GM18873 (cell line): ENCODE data around the gene POLR2F.
"Not testable (repeated sequence)": the region's sequence is repeated elsewhere in the genome, so short reads cannot be mapped to it uniquely, and the experiment has no call there.

Source experiments
- ATAC-seq: cut with Tn5 transposase; IDR thresholded peaks from one replicate; pipeline ENCODE4 v1.9.1; 2021; ENCODE audit warnings: mild to moderate bottlenecking, moderate library complexity, moderate number of reproducible peaks; ENCODE audit not compliant: unreplicated experiment, low FRiP score

POLR2F gene

DNA sequence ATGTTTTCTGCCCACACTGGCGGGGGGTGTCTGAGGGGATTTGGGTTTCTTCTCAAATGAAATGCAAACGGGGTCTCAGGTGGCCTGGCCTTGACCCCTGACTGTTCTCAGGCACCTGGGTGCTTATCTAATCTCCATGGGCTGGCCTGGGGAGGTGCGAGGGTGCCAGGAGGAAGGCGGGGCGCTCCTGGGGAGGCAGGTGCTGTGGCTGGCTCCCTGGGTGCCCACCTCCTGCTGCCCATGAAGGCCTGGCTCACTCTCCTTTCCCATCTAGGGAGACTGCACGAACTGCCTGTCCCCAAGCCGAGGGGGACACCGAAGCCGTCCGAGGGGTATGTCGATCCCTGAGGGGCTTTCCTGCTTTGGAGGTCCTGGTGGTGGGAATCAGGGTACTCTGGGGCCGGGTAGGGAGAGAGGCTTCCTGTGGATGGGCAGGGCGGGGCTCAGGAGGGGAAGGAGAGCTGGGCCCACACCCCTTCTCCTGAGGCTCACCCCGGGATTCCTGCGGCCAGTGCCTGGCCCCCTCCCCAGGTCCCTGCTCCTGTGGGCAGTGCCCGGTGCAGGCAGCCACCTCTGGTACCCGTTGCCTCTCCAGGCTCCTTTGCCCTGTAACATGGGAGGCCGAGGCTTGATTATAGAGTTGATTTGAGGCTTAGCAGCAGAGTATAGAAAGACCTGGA, 29.0 kb upstream of the POLR2F start:
- ATAC-seq, result no peak

DNA sequence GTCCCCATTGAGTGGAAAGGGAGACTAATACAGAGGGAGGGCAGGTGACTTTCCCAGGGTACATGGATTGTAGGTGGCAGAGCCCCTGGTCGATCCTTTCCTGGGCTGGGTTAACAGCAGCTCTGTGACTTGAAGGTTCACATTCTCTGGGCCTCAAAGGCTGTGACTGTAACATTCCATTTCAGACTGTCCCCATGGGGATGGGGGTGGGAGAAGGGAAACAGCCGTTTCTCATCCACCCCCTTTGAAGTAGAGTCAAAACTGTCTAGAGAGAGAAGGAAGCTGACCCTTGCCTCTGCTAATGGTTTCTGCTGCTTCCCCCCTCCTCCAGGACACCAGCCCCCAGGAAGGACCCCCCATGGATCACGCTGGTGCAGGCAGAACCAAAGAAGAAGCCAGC, 28.2 kb upstream of the POLR2F start:
- no peak for ATAC-seq

DNA sequence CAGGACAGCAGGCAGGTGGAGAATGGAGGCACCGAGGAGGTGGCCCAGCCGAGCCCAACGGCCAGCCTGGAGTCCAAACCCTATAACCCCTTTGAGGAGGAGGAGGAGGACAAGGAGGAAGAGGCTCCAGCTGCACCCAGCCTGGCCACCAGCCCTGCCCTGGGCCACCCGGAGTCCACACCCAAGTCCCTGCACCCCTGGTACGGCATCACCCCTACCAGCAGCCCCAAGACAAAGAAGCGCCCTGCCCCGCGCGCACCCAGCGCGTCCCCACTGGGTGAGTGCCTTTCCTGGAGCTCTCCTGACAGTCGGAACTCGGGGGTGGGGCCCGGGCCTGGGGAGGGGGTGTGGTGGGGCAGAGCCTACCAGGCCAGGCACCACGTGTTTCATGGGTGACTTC, 27.7 kb upstream of the POLR2F start:
- ATAC-seq, result no peak

DNA sequence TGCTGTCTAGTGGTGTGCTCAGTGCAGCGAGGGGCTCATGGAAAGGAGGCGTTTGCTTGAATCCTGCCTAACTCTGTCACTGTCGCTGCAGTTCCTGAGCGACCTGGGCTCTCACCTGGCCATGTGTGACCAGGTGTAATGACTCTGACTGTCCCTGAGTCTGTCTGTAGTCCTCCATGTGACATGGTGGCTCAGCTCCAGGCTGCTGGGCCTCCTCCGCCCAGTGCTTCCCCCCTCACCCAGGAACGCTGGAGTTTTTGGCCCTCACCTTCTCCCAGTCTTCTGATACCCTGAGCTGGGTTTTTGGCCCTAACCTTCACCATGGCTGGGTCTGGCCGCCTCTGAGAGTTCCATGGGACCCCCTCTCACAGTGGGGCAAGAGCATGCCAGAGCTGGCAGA, 27.1 kb upstream of the POLR2F start:
- no peak for ATAC-seq

DNA sequence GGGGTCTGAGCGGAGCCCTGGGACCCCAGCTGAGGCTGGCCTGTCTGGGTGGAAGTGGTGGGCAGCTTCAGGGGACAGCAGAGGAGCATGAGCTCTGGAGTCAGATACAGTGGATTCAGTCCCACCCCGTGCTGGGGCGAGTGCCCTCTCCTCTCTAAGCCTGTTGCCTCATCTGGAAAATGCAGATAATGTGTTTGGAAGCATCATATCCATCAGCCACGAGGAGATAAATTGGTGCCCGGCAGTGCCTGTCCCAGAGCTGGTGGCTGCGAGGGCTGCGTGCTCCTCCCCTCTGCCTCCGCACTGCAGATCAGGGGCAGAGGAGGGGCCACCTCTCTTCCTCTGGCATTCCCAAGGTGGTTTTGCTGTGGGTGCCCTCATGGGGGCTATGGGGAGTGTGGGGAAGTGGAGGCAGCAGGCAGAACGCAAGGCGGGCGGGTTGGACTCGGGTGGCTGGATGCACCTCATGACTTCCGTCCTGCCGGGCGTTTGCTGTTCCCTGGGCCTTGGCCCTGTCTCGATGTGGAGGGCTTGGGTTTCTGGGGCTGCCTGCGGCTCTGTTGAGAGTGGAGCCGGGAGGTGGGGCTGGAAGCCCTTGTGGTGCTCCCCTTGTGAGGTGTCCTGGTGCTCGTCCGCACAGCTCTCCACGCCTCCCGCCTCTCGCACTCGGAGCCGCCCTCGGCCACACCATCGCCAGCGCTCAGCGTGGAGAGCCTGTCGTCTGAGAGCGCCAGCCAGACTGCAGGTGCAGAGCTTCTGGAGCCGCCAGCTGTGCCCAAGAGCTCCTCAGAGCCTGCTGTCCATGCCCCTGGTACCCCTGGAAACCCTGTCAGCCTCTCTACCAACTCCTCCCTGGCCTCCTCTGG, 26.5 kb upstream of the POLR2F start:
- no peak for ATAC-seq

DNA sequence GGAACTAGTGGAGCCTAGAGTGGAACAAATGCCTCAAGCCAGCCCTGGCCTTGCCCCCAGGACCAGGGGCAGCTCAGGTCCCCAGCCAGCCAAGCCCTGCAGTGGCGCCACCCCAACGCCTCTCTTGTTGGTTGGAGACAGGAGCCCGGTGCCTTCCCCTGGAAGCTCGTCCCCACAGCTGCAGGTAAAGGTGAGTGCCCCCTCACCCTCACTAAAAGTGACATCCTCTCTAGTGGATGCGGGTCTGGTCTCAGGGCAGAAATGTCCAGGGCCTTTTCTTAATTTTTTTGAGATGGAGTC, 25.9 kb upstream of the POLR2F start:
- no peak for ATAC-seq

DNA sequence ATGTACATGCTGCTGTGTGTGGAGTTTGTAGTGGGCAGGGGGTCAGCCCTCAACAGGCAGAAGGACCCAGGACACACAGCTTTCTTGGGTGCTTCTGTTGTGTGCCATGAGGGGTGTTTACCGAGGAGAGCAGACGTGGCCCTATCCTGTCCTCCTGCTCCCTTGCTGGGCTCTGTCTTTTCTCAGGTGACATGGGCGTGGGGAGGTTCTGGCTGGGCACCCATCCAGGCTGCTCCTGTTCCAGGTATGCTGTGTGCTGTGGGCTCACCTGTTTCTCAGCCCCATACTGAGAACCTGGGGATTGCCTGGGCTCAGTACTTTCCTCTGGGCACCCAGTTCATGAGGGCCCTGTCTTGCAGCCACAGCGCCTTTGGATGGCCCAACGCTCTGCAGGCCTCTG, 24.1 kb upstream of the POLR2F start:
- ATAC-seq, result no peak

DNA sequence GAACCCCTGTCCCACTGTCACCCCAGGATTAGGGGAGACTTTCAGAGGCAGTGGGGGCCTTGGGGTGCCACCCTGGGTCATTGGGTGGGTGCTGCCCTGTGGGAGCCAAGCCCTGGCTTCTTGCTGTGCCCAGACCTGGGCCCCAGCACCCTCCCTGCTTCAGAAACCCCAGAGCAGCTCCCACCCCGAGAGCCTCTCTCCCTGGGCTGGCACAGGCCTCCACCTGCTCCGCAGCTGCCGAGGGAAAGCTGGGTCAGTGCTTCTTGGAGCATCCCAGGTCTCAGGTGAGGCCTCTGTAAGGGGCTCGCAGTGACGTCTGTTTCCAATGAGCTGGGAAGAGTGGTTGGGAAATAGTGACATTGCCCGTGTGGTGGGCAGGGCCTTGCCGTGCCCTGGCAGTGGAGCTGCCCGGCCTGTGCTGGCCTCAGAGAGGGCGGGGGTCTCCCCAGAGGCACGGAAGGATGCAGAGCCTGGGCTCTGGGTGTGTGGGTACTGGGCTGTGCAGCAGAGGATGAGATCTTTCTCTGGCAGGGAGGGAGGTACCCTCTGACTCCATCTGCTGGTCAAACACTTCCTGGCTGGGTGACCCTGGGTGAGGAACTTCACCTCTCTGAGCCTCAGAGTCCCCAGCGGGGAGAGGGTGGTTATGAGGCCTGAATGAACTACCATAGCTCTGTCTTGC, 23.1 kb upstream of the POLR2F start:
- ATAC-seq, result no peak

DNA sequence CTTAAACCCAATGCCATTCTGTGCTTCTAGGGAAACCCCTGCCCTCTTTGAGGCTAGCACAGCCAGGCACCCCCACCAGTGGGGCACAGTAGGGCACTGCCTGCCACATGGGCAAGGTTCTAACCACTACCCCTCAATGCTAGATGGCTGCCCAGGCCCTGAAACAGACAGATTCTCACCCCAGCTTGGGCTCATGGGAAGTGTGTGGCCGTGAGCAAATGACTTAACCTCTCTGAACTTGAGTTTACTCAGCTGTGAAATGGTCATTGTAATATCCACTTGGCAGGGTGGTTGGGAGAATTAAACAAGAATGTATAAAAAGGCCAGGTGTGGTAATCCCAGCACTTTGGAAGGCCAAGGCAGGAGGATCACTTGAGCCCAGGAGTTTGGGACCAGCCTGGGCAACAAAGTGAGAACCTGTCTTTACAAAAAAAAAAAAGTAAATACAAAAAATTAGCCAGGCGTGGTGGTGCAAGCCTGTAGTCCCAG, 22.5 kb upstream of the POLR2F start:
- no peak for ATAC-seq

DNA sequence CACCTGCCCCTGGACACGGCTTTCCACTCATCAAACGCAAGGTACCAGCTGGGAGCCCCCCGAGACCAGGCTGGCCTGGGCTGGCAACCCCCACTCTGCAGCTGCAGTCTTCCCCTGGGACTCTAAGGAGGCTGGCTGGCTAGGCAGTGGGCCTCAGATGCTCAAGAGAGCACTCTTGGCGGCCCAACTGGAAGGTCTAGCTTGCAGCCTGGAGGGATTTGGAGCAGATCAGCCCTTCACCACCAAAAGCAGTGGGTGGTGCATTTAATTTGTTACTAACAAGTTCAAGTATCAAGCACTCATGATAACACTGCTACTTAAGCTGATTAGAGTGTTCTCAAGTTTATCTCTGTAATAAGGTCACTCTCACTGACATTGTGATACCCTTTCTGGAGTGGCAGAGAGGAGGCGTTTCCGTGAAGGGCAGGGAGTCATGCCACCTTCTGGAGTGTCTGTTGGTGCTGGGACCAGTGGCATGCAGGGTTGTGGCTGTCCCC, 21.6 kb upstream of the POLR2F start:
- no peak for ATAC-seq

DNA sequence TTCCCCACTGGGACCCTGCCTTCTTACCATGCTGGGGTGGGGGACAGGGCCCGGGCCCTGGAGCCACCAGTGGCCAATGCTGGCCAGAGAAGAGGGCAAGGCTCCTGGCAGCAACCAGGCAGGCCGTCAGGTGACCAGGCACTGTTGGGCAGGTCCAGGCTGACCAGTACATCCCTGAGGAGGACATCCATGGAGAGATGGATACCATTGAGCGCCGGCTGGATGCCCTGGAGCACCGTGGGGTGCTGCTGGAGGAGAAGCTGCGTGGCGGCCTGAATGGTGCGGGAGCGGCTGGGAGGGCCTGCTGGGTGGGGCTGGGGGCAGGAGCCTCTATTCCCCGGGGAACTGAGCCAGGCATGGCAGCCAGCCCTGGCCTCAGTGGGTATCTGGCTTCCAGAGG, 21.1 kb upstream of the POLR2F start:
- ATAC-seq, result no peak

DNA sequence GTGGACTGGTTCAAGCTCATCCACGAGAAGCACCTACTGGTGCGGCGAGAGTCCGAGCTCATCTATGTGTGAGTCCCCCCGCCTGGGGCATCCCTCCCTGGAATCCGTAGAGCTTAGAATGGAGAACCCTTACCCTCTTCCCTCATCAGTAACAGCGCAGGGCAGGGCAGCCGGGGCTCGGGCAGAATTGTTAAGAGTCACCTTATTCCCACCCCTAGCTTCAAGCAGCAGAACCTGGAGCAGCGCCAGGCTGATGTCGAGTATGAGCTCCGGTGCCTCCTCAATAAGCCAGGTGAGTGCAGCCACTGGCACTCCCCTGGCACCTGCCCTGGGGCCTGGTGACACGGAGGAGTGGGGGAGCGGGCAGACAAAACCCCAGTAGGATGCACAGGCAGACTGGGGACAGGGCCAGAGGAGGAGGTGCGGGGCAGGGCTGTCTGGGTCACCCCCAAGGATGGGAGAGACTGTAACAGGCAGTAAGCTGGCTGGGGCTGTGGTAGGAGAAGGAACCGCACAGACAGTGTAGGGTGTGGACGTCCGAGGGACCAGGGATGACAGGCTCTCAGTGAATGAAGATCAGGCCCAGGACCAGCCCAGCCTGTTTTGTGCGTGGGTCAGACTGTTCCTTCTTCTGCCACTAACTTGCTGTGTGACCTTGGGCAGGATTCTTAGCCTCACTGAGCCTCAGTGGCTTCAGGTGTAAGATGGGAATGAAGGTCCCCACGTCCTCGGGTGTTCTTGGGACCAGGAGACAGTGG, 20.5 kb upstream of the POLR2F start:
- no peak for ATAC-seq

DNA sequence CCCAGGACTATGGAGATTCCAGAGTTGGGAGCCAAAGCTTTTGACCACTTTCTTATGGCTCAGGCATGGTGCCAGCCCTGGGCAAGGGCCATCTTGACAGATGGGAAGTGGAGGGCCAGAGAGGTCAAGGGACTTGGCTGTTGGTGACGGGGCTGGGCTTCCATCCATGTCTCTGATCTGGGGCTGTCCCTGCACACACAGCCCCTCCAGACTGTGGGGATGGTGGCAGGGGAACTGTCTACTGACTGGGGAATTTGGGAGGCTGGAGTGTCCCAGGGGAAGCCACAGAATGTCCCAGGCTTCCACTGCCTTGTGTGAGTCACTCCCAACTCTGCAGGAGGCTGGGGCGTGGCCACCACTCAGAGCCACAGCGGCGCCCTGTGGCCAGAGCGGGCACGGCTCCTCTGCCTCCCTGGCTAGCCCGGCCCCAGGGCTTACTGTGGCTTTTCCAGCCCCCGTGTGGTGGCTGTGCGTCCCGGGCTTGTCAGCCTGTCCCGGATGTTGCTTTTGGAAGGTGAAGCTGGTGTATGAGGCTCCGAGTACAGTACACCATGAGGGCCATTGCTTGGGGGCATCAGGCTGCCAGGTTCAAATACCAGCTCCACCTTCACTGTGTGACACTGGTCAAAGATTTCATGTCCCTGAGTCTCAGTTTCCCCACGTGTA, 19.7 kb upstream of the POLR2F start:
- peak; percentile 59 for ATAC-seq

DNA sequence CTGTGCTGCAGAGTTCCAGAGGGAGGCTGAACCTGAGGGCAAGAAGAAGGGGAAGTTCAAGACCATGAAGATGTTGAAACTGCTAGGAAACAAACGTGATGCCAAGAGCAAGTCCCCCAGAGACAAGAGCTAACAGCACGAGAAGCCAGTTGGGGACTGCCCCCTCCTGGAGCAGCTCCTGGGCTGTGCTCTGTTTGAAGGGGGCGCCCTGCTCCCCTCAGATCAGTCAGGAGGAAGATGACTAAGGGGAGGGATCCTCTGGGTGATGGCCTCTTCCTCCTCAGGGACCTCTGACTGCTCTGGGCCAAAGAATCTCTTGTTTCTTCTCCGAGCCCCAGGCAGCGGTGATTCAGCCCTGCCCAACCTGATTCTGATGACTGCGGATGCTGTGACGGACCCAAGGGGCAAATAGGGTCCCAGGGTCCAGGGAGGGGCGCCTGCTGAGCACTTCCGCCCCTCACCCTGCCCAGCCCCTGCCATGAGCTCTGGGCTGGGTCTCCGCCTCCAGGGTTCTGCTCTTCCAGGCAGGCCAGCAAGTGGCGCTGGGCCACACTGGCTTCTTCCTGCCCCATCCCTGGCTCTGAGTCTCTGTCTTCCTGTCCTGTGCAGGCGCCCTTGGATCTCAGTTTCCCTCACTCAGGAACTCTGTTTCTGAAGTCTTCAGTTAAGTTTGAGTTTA, 12.7 kb upstream of the POLR2F start:
- no peak for ATAC-seq

DNA sequence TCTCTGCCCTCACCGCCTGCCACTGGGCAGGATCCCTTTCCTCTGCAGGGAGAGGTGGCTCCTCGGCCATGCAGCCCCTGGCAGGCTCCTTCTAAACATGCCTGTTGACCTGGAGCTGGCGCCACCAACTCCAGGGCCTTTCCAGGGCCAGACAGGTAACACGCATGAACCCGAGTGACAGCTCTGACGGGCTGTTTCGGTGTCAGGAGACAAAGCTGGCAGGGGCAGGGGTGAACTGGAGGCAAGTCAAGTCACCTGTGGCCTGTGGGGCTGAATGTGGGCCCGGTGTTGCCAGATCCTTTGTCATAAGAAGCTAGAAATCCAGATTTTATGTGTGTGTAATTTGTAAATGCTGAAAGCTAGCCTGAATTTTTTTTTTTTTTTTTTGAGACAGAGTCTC, 11.4 kb upstream of the POLR2F start:
- ATAC-seq, result no peak

DNA sequence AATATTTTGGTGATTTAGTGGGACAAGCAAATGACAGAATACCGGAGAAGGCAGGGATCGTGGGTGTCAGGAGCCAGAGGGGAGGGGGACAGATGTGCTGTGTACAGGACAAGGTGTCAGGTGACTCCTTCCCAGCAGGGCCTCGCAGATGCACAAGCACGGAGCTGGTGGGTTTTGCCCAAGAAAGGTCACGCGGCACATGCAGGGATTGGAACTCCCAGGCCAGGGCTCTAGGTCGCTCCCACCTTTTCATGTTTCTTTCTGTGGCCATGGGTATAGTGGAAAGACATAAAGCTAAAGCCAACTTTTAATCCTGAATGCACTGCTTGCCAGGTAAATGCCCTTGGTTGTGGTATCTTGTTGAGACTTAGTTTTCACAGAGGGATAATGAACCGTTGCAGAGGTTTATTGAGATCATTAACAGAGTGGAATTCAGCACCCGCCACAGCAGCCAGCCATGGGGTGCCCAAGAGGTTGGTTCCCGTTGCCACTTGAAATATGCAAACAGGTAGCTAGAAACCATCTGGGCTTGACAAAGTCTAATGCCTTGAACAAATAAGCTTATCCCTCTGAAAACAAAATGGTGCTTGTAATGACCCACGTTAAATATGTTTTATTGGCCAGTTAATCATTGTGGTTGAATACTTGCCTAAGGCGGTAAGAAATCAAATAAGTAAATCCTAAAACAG, 10.2 kb upstream of the POLR2F start:
- no peak for ATAC-seq

DNA sequence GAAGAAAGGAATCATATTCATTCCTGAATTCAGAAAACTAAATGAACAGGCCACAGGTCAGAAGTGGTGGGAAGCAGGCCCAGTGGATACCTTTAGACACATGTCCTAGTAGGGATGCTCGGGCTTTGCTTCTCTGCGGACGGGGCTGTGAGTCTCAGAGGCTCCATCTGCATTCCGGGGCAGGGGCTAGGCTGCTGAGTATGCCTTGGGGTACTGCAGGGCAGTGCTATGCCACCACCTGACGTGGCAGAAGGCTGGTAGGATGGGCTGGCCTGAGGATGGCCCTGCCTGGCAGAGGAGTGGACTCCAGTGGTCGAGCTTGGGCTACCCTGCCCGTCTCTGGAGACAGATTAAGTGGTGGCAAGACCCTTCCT, 9.7 kb upstream of the POLR2F start:
- no peak for ATAC-seq

DNA sequence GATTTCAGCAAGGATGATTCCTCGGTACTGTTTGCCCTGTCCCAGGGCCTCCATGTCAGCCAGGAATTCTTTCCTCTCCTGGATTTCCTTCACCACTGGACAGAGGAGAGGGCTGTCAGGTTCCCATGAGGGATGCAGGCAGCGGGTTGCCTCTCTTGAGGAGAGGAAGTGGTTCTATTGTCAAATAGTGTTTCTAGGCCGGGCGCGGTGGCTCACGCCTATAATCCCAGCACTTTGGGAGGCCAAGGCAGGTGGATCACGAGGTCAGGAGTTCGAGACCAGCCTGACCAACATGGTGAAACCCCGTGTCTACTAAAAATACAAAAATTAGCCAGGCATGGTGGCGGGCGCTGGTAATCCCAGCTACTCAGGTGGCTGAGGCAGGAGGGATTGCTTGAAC, 9.1 kb upstream of the POLR2F start:
- not testable (repeated sequence) for ATAC-seq
